Lung (tissue), 12 donors: ENCODE data around the gene CDKN2B-AS1. TPM values are rescaled to one million over a fixed set of nuclear protein-coding genes. Genes with fewer than 3 reads are reported as not detected.

Source experiments
- ATAC-seq: fragments of 200-7000 bp; cut with Tn5 transposase; one replicate; pipeline ENCODE4 v1.9.1; 2020; ENCODE audit warnings: moderate number of reproducible peaks; ENCODE audit not compliant: insufficient read depth, low FRiP score
- DNase-seq, 3 donors: peaks; one replicate each; pipeline ENCODE4 v3.0.0-alpha.2; 2013 to 2017
- H3K27ac ChIP-seq, 2 donors: one replicate each; pipeline ENCODE4 v1.5.1; 2013; ENCODE audit warnings: mild to moderate bottlenecking in 2 of 2, moderate library complexity in 2 of 2, control low read depth in 1 of 2, inconsistent platforms in 1 of 2, low read depth in 1 of 2, low read length in 1 of 2
- H3K27me3 ChIP-seq, 3 donors: one replicate each; pipeline ENCODE4 v1.5.1; 2013; ENCODE audit warnings: low read length in 2 of 3; ENCODE audit not compliant: control insufficient read depth in 3 of 3, insufficient read depth in 3 of 3
- H3K36me3 ChIP-seq, 4 donors: one replicate each; pipeline ENCODE4 v1.5.1; 2013; ENCODE audit warnings: low read length in 4 of 4, mild to moderate bottlenecking in 1 of 4, moderate library complexity in 1 of 4; ENCODE audit not compliant: control insufficient read depth in 4 of 4, insufficient read depth in 4 of 4
- H3K4me1 ChIP-seq, 5 donors: one replicate each; pipeline ENCODE4 v1.5.1; 2013; ENCODE audit warnings: low read length in 5 of 5, mild to moderate bottlenecking in 2 of 5, moderate library complexity in 1 of 5; ENCODE audit not compliant: control insufficient read depth in 5 of 5, insufficient read depth in 5 of 5
- H3K4me3 ChIP-seq: one replicate; pipeline ENCODE4 v1.5.1; 2013; ENCODE audit warnings: mild to moderate bottlenecking, control low read depth, moderate library complexity
- H3K9ac ChIP-seq, 2 donors: one replicate each; pipeline ENCODE4 v1.5.1; 2013; ENCODE audit warnings: low read length in 2 of 2, control low read depth in 1 of 2; ENCODE audit not compliant: insufficient read depth in 1 of 2
- H3K9me3 ChIP-seq, 4 donors: one replicate each; pipeline ENCODE4 v1.5.1; 2013; ENCODE audit warnings: low read length in 3 of 4, mild to moderate bottlenecking in 1 of 4, moderate library complexity in 1 of 4; ENCODE audit not compliant: control insufficient read depth in 4 of 4, insufficient read depth in 3 of 4
- CTCF ChIP-seq: IDR thresholded peaks from 2 replicates; pipeline ENCODE4 v1.5.1; 2012; ENCODE audit warnings: mild to moderate bottlenecking; ENCODE audit errors: control extremely low read depth, extremely low read depth
- WGBS, 2 donors: extraction: QIAGEN DNeasy Blood & Tissue Kit; methylation state at CpG; one replicate each; pipeline ENCODE4 v1.1.7; 2013; 5-methylcytosine and 5-hydroxymethylcytosine counted together
- polyA plus RNA-seq, 2 donors: library from polyadenylated mRNA; stranded (reverse); fragments of 200-250 nt; gene quantifications; one replicate each; pipeline ENCODE4 v1.2.1, GENCODE V29; 2013
- total RNA-seq, 2 donors: library from RNA; depleted of rRNA in 1 of 2; stranded (reverse); fragments of >200 nt in 1 of 2; gene quantifications; one replicate each; pipeline ENCODE4 v1.2.1, GENCODE V29; 2014 to 2021
- donor health status: control.
- donor health status: control.
- donor health status: Bipolar disorder and iron deficiency.
- donor health status: healthy.
- donor health status: DM: yes; HTN: yes; CAD: no.

Gene CDKN2B-AS1
- total and polyA plus RNA-seq, 4 donors = 0.32 to 1.2 (median 0.59) TPM

- H3K27ac ChIP-seq = peak overlapping the region in 1 of 2 donors; percentile 91
- peaks cover 2 to 88% (median 74%) of the 10 kb centered on the region in 3 donors for H3K27me3 ChIP-seq
- WGBS, 2 donors = 0% methylated on average over 54 to 56 of the region's 56 CpGs
Measured at GRCh38 chr9:21995006-21995665, 545 bp downstream of the CDKN2B-AS1 start.

DNA sequence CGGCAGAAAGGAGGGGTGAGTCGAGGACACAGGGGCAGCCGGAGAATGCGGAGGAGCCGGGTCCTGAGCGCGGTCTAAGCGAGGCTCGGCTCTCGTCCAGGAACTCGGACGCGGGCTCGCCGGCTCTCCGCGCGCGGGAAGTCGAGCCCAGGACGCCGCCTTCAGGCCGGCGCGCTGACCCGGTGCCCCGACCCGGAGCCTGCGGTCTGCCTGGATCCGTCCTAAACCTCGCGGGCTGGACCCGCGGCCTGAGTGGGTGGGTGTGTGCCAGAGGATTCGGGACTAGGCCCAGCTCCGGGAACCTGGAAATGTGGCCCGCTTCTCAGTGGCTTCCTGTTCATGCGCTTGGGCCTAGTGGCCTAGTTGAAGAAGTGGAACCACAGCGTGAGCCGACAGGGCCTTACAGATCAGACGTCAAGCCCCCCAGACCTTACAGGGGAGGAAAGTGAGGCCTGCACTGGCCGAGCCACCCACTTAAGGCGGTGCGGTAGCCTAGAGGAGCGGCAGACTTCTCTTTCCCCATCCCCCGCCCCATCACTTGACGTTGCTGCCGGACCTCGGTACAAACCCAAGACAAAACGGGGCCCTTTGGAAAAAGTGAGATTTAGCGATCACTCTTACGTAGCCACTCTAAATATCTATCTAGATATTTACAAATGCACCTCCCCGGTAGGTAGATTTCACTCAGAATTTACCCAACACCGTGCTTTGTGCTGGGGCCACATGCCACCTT, 1.2 kb downstream of the CDKN2B-AS1 start:
- Histone ChIP-seq H3K27ac (peak overlapping the region in 1 of 2 donors; percentile 91), H3K9me3 (peaks cover 0 to 2% (median 0%) of the 10 kb centered on the region in 4 donors), H3K27me3 (peaks cover 0 to 87% (median 73%) of the 10 kb centered on the region in 3 donors), H3K9ac (no peak overlapping the region), H3K4me3 (peak overlapping the region; percentile 90), H3K36me3 (no peaks in the 10 kb centered on the region), H3K4me1 (peaks cover 0 to 11% (median 0%) of the 10 kb centered on the region in 5 donors)
- peak; percentile 31 for ATAC-seq
- 6 to 15% methylated on average over 54 of the region's 54 CpGs for WGBS, 2 donors
- TF ChIP-seq CTCF = peak; percentile 7
- peak in 2 of 3 donors; percentile 31 to 34 for DNase-seq

More at GRCh38 chr9:21995006-21995665, 545 bp downstream of the CDKN2B-AS1 start:
- peak; percentile 81 for ATAC-seq
- Histone ChIP-seq H3K36me3 (no peaks in the 10 kb centered on the region), H3K9ac (no peak overlapping the region), H3K9me3 (peaks cover 0 to 3% (median 0%) of the 10 kb centered on the region in 4 donors), H3K4me3 (peak overlapping the region; percentile 90), H3K4me1 (peaks cover 0 to 11% (median 0%) of the 10 kb centered on the region in 5 donors)
- DNase-seq = peak; percentile 53 to 60 (median 56)
- no peak for TF ChIP-seq CTCF

DNA sequence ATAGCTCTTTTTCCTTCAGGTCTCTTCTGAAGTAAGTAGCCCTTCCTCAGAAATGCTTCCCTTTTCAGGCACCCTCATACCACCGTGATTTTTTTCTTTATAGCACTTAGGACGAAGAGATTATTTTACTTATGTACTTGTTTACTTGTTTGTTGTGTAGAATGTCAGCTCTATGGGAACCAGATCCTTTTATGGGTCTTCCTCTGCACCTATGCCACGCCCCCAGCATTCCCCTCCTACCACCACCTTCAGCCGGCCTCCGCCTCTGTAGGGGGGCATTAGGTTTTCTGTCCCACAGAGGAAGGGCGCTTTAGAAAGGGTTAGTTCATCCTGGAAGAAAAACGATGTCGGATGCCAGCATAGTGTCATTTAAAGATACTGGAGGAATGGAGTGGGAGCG, 1.8 kb downstream of the CDKN2B-AS1 start:
- WGBS, 2 donors = 29 to 67% methylated on average over 9 of the region's 9 CpGs
- Histone ChIP-seq H3K9me3 (peaks cover 0 to 2% (median 0%) of the 10 kb centered on the region in 4 donors), H3K36me3 (no peaks in the 10 kb centered on the region), H3K4me3 (no peak overlapping the region), H3K4me1 (peaks cover 0 to 11% (median 0%) of the 10 kb centered on the region in 5 donors), H3K27ac (no peak overlapping the region), H3K9ac (no peak overlapping the region), H3K27me3 (peaks cover 0 to 88% (median 73%) of the 10 kb centered on the region in 3 donors)
- DNase-seq (no peak), ATAC-seq (no peak)
- TF ChIP-seq CTCF = no peak
